Measurements from ENCODE around the gene CDH4. TPM values are rescaled to one million over a fixed set of nuclear protein-coding genes. Genes with fewer than 3 reads are reported as not detected.

The CDH4 gene
- total and polyA plus RNA-seq, 9 of the 15 experiments (the other 6 are each of a cell fraction or from before 2014, with no cell fraction given): 0.04 TPM; not detected in 8

- DNase-seq (ENCODE audit: extremely low read depth in 1 of 4, low spot score in 3 of 4) (no peak), FAIRE-seq (no peak), ATAC-seq (peak; percentile 60)
- 2% methylated on average over 22 of the region's 22 CpGs for WGBS (ENCODE audit: insufficient coverage, low coverage, missing lambda C conversion rate)
- ChIA-PET POLR2A (interaction anchor here (2.9 kb wide), 1 partner anchor 8 kb away, joined by 15 read pairs; no protein-coding TSS in a partner anchor), CTCF (ENCODE audit: low intra/inter-chr PET ratio) (interaction anchor here (0.5 kb wide), 1 partner anchor 20 kb away, joined by 3 read pairs; no protein-coding TSS in a partner anchor)
- no peaks in the 10 kb centered on the region for H3K9me3 ChIP-seq (replicated peaks; ENCODE audit: control insufficient read depth, insufficient read depth, low read depth, low read length)
- H3K27ac ChIP-seq (ENCODE audit: extremely low read depth, low read depth, low read length): no peak overlapping the region
- intact Hi-C loops (cut with micrococcal nuclease) (no loop called here), in situ Hi-C loops (cut with MboI) (no loop called here)
- peaks cover 33 to 66% of the 10 kb centered on the region in 2 experiments for H3K27me3 ChIP-seq (ENCODE audit: control insufficient read depth in 2 of 2, insufficient read depth in 2 of 2, low read length in 2 of 2)
- no peaks in the 10 kb centered on the region for H3K79me2 ChIP-seq (ENCODE audit: control insufficient read depth, insufficient read depth, low read length)
- no TSS peak for BruUV-seq (replicated peaks)
- H3K36me3 ChIP-seq (ENCODE audit: control insufficient read depth, insufficient read depth, low read length): no peaks in the 10 kb centered on the region
- H3K4me2 ChIP-seq (ENCODE audit: insufficient read depth, low read length): no peak overlapping the region
- H3K4me1 ChIP-seq (replicated peaks in 1 of 2; ENCODE audit: control insufficient read depth in 2 of 2, insufficient read depth in 2 of 2, low read length in 2 of 2): peaks cover 9 to 10% of the 10 kb centered on the region in 2 experiments; a peak in 3 of 5 replicates
- no peak overlapping the region for H3K9ac ChIP-seq (ENCODE audit: insufficient read depth in 1 of 2, low read depth in 2 of 2, low read length in 2 of 2)
- H4K20me1 ChIP-seq (replicated peaks; ENCODE audit: control insufficient read depth, insufficient read depth, low read length): no peaks in the 10 kb centered on the region; the same call in 1 of the 2 replicates
- H3K9me1 ChIP-seq (ENCODE audit: control insufficient read depth, insufficient read depth, low read length): no peaks in the 10 kb centered on the region
- no peak overlapping the region for H3K4me3 ChIP-seq
- H2AFZ ChIP-seq (ENCODE audit: low read depth, low read length): no peak overlapping the region
- TF ChIP-seq KHSRP (IDR thresholded peaks at IDR 0.05) (no peak), CTCF (IDR thresholded peaks at IDR 0.05 in 2 of 3, conservative IDR thresholded peaks at IDR 0.05 in 1 of 3; ENCODE audit: insufficient read depth in 2 of 3, low read depth in 1 of 3, low read length in 3 of 3) (0 out of 6 replicates have a peak, but pooled peaks of 1 of the 3 experiments have one; percentile 11)
These were observed 264.5 kb downstream of the CDH4 start for GRCh38 chr20:61516346-61517208.
